PC-3 (cell line): ENCODE results near the gene NUDT1.

Experiments
- EZH2 ChIP-seq: fragments of 300-600 bp; sonication (generic); IDR thresholded peaks from one replicate; pipeline ENCODE4 v1.6.1; 2017; ENCODE audit warnings: antibody characterized with exemption, mild to moderate bottlenecking, low read length; ENCODE audit not compliant: unreplicated experiment
- TF ChIP-seq, protein P1 (sequence below): fragments of 300-600 bp; sonication (generic); conservative IDR thresholded peaks from 2 replicates; pipeline ENCODE4 v1.5.1; 2017; ENCODE audit warnings: antibody characterized with exemption, low read depth, mild to moderate bottlenecking, low read length

DNA sequence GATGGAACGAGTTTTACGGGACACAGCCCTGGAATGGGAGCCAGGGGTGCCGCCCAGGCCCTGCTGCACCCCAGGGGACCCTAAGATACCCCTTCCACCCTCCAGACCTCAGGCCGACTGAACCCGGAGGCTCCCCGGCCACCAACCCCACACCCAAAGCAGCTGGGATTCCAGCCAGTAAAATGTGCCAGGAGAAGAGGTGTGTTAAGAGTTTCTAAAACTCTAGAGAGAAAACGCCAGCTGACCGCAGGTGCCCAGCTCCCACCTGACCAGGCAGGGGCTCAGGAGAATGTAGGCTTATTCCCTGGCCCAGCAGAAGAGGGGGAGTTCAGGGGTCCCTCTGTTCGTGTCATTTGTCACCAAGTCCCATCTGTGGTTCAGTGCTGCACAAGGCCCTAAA is 17.5 kb downstream of the NUDT1 start:
- TF ChIP-seq, protein P1, sequence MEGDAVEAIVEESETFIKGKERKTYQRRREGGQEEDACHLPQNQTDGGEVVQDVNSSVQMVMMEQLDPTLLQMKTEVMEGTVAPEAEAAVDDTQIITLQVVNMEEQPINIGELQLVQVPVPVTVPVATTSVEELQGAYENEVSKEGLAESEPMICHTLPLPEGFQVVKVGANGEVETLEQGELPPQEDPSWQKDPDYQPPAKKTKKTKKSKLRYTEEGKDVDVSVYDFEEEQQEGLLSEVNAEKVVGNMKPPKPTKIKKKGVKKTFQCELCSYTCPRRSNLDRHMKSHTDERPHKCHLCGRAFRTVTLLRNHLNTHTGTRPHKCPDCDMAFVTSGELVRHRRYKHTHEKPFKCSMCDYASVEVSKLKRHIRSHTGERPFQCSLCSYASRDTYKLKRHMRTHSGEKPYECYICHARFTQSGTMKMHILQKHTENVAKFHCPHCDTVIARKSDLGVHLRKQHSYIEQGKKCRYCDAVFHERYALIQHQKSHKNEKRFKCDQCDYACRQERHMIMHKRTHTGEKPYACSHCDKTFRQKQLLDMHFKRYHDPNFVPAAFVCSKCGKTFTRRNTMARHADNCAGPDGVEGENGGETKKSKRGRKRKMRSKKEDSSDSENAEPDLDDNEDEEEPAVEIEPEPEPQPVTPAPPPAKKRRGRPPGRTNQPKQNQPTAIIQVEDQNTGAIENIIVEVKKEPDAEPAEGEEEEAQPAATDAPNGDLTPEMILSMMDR: no peak
- no peak for TF ChIP-seq EZH2
